ENCODE results near the gene CPT1B. TPM values are rescaled to one million over a fixed set of nuclear protein-coding genes. Genes with fewer than 3 reads are reported as not detected.

The CPT1B gene
- total and polyA plus RNA-seq, 2 of the 4 experiments (the other 2 are of a cell fraction), result 0.36 to 1.8 TPM

- Histone ChIP-seq H4K5ac (ENCODE audit: low read depth, low read length) (no peak overlapping the region), H3K36me3 (ENCODE audit: control insufficient read depth, insufficient read depth, low read length) (no peaks in the 10 kb centered on the region), H2AK9ac (replicated peaks; ENCODE audit: low read depth, low read length, poor library complexity) (no peak overlapping the region), H4K8ac (ENCODE audit: low read depth in 2 of 2, low read length in 2 of 2) (no peak overlapping the region), H2AK5ac (ENCODE audit: low read depth, low read length) (no peak overlapping the region), H3K79me1 (ENCODE audit: low read depth in 1 of 2, low read length in 2 of 2) (no peaks in the 10 kb centered on the region), H3K18ac (ENCODE audit: low read depth, low read length) (no peak overlapping the region), H3K4me2 (ENCODE audit: low read depth, low read length) (no peak overlapping the region), H3K4me3 (ENCODE audit: insufficient read depth, low read depth, low read length) (no peak overlapping the region), H4K20me1 (ENCODE audit: insufficient read depth, low read length) (no peaks in the 10 kb centered on the region), H3K9me3 (ENCODE audit: control insufficient read depth, insufficient read depth, low read length) (no peaks in the 10 kb centered on the region), H3K27ac (ENCODE audit: insufficient read depth, low read length) (no peak overlapping the region), H3K9ac (ENCODE audit: low read depth, low read length) (no peak overlapping the region), H2BK20ac (ENCODE audit: low read depth, low read length) (no peak overlapping the region), H3K4ac (ENCODE audit: low read depth, low read length) (no peak overlapping the region), H2BK5ac (ENCODE audit: low read depth, low read length, poor library complexity, severe bottlenecking) (no peak overlapping the region), H3K27me3 (ENCODE audit: control insufficient read depth, insufficient read depth, low read length) (peaks cover 55% of the 10 kb centered on the region), H3K14ac (replicated peaks; ENCODE audit: low read depth, low read length) (no peak overlapping the region), H2AFZ (replicated peaks; ENCODE audit: low read length, poor library complexity) (no peak overlapping the region), H2BK15ac (ENCODE audit: low read depth, low read length) (no peak overlapping the region), H2BK120ac (ENCODE audit: low read depth, low read length) (no peak overlapping the region), H3K23ac (ENCODE audit: low read depth, low read length) (no peak overlapping the region), H3K9me1 (ENCODE audit: insufficient read depth, low read length) (no peaks in the 10 kb centered on the region), H3K56ac (ENCODE audit: extremely low read depth, insufficient read depth, low read length) (no peak overlapping the region), H4K91ac (ENCODE audit: insufficient read depth, low read depth, low read length) (no peak overlapping the region), H3K4me1 (ENCODE audit: control insufficient read depth, insufficient read depth, low read length) (no peaks in the 10 kb centered on the region)
- CTCF ChIA-PET, result interaction anchor here (1.0 to 1.4 kb wide), 2 partner anchors 10 to 28 kb away, joined by 3 read pairs; partner anchors contain the start of gene SYCE3
- no peak for DNase-seq
- intact Hi-C loops (cut with micrococcal nuclease), result no loop called here
- 60% methylated on average over 2 of the region's 8 CpGs; no CpG with 5 or more reads in 1 of the 2 experiments for WGBS, 2 experiments (ENCODE audit: extremely low coverage in 2 of 2, insufficient read length in 1 of 2)
- POLR2A ChIA-PET (ENCODE audit: unreplicated experiment), result no interaction called here
- dilution Hi-C loops (cut with HindIII; ENCODE audit: low sequenced_read_pairs, unreplicated experiment), result no loop called here
- no peak for ATAC-seq (ENCODE audit: low read depth)
- in situ Hi-C loops (cut with MboI; ENCODE audit: low sequenced_read_pairs), result no loop called here
- no TSS peak for BruUV-seq (replicated peaks)
- no peak for TF ChIP-seq MXI1 (IDR thresholded peaks at IDR 0.05; ENCODE audit: borderline replicate concordance, low read depth, low read length)
- TF ChIP-seq CHD1 (IDR thresholded peaks at IDR 0.05; ENCODE audit: low read depth, low read length), result no peak
- no peak for TF ChIP-seq BHLHE40 (IDR thresholded peaks at IDR 0.05; ENCODE audit: low read depth, low read length)
- no peak for TF ChIP-seq POLR2A (IDR thresholded peaks at IDR 0.05; ENCODE audit: low read depth, low read length)
- no peak for TF ChIP-seq RFX5 (IDR thresholded peaks at IDR 0.05; ENCODE audit: low read depth, low read length)
- no peak for TF ChIP-seq CEBPB (IDR thresholded peaks at IDR 0.05; ENCODE audit: low read depth, low read length)
- TF ChIP-seq FOS (IDR thresholded peaks at IDR 0.05; ENCODE audit: low read depth, low read length), result no peak
- no peak for TF ChIP-seq RCOR1 (IDR thresholded peaks at IDR 0.05; ENCODE audit: insufficient replicate concordance, low read length)
- no peak for TF ChIP-seq CTCF (conservative IDR thresholded peaks at IDR 0.05; ENCODE audit: low read depth, low read length)
- no peak for TF ChIP-seq RAD21 (IDR thresholded peaks at IDR 0.05; ENCODE audit: low read length)
Observed at GRCh38 chr22:50553310-50553709, 24.9 kb downstream of the CPT1B start.

All from IMR-90 (cell line).